Measurements from ENCODE around the gene NTSR1. TPM values are rescaled to one million over a fixed set of nuclear protein-coding genes. Genes with fewer than 3 reads are reported as not detected.
A peak's percentile ranks its signal among the peaks of the same experiment; 100 is the strongest.

The NTSR1 gene
- total and polyA plus RNA-seq, 2 of the 13 experiments (the other 11 are each of a cell fraction or from before 2014, with no cell fraction given) = 0.09 to 0.12 TPM

DNA sequence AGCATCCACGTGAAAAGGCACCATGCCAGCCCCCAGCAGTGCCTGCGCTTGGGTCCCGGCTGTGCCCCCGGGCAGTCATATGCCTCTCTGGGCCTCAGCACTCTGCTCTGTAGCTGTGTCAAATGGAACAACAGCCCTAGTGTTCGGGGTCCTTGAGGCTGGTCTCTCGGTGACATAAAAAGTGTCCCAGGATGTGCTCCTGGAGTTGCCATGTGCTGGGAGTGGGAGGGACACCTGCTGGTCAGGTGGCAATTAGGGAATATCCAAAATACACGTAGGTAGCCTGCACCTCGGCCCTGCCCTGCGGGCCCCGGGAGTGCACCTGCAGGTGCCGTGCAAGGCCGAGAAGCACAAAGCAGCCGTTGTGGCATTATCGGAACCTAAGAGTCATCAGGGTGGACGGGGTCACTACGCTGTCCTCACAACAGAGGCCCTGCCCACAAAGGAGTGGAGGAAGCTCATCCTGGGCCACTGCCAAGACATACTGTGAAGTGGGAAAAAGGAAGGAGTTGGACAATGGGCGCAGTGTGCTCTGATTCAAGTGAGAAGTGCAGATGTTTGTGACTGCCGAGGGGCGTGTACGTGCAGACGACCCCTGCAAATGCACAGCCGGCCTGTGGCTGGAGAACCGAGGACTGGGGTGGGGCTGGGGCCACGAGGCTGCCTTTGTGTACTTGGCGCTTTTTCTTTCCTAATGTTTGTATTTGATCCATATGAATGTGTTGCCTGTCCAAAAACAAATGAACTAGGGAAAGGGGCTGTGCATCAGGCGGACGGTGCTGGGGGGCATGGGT lies 41.7 kb upstream of the NTSR1 start (continued):
- TF ChIP-seq, protein P1, sequence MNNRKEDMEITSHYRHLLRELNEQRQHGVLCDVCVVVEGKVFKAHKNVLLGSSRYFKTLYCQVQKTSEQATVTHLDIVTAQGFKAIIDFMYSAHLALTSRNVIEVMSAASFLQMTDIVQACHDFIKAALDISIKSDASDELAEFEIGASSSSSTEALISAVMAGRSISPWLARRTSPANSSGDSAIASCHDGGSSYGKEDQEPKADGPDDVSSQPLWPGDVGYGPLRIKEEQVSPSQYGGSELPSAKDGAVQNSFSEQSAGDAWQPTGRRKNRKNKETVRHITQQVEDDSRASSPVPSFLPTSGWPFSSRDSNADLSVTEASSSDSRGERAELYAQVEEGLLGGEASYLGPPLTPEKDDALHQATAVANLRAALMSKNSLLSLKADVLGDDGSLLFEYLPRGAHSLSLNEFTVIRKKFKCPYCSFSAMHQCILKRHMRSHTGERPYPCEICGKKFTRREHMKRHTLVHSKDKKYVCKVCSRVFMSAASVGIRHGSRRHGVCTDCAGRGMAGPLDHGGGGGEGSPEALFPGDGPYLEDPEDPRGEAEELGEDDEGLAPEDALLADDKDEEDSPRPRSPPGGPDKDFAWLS (CRISPR knock-in tag; IDR thresholded peaks at IDR 0.05; ENCODE audit: borderline replicate concordance) = no peak; the same call in 1 of the 2 replicates
- TF ChIP-seq NR1H2 (CRISPR knock-in tag; IDR thresholded peaks at IDR 0.05; ENCODE audit: borderline replicate concordance, low read depth) = no peak
- TF ChIP-seq, protein P2, sequence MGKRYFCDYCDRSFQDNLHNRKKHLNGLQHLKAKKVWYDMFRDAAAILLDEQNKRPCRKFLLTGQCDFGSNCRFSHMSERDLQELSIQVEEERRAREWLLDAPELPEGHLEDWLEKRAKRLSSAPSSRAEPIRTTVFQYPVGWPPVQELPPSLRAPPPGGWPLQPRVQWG (CRISPR knock-in tag; IDR thresholded peaks at IDR 0.05; ENCODE audit: borderline replicate concordance, low read depth) = no peak
- TF ChIP-seq TEAD3 (CRISPR knock-in tag; optimal IDR thresholded peaks at IDR 0.05; ENCODE audit: borderline replicate concordance) = peak; percentile 76
- peak; percentile 98 for TF ChIP-seq ZBTB42 (CRISPR knock-in tag; IDR thresholded peaks at IDR 0.05)
- peak; percentile 68 for TF ChIP-seq CBX1 (IDR thresholded peaks at IDR 0.05; ENCODE audit: low read depth)
- peak; percentile 34 for TF ChIP-seq PTBP1 (IDR thresholded peaks at IDR 0.05; ENCODE audit: low read depth, low read length, poor library complexity, severe bottlenecking)
- TF ChIP-seq, protein P3, sequence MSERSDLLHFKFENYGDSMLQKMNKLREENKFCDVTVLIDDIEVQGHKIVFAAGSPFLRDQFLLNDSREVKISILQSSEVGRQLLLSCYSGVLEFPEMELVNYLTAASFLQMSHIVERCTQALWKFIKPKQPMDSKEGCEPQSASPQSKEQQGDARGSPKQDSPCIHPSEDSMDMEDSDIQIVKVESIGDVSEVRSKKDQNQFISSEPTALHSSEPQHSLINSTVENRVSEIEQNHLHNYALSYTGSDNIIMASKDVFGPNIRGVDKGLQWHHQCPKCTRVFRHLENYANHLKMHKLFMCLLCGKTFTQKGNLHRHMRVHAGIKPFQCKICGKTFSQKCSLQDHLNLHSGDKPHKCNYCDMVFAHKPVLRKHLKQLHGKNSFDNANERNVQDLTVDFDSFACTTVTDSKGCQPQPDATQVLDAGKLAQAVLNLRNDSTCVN (CRISPR knock-in tag; IDR thresholded peaks at IDR 0.05; ENCODE audit: borderline replicate concordance) = no peak; the same call in 1 of the 2 replicates
- TF ChIP-seq NAIF1 (CRISPR knock-in tag; IDR thresholded peaks at IDR 0.05; ENCODE audit: borderline replicate concordance) = no peak; the same call in 1 of the 2 replicates
- no peak; the same call in none of the 2 replicates for TF ChIP-seq ZBTB20 (CRISPR knock-in tag; IDR thresholded peaks at IDR 0.05; ENCODE audit: borderline replicate concordance, low read depth)
- peak; percentile 16; the same call in 1 of the 2 replicates for TF ChIP-seq KDM3A (CRISPR knock-in tag; IDR thresholded peaks at IDR 0.05; ENCODE audit: low read depth)
- TF ChIP-seq, protein P4, sequence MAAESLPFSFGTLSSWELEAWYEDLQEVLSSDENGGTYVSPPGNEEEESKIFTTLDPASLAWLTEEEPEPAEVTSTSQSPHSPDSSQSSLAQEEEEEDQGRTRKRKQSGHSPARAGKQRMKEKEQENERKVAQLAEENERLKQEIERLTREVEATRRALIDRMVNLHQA (CRISPR knock-in tag; IDR thresholded peaks at IDR 0.05) = no peak
- TF ChIP-seq, protein P5, sequence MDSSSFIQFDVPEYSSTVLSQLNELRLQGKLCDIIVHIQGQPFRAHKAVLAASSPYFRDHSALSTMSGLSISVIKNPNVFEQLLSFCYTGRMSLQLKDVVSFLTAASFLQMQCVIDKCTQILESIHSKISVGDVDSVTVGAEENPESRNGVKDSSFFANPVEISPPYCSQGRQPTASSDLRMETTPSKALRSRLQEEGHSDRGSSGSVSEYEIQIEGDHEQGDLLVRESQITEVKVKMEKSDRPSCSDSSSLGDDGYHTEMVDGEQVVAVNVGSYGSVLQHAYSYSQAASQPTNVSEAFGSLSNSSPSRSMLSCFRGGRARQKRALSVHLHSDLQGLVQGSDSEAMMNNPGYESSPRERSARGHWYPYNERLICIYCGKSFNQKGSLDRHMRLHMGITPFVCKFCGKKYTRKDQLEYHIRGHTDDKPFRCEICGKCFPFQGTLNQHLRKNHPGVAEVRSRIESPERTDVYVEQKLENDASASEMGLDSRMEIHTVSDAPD (CRISPR knock-in tag; IDR thresholded peaks at IDR 0.05) = peak; percentile 98
- TF ChIP-seq HDAC1 (CRISPR knock-in tag; IDR thresholded peaks at IDR 0.05) = peak; percentile 95
- TF ChIP-seq, protein P6, sequence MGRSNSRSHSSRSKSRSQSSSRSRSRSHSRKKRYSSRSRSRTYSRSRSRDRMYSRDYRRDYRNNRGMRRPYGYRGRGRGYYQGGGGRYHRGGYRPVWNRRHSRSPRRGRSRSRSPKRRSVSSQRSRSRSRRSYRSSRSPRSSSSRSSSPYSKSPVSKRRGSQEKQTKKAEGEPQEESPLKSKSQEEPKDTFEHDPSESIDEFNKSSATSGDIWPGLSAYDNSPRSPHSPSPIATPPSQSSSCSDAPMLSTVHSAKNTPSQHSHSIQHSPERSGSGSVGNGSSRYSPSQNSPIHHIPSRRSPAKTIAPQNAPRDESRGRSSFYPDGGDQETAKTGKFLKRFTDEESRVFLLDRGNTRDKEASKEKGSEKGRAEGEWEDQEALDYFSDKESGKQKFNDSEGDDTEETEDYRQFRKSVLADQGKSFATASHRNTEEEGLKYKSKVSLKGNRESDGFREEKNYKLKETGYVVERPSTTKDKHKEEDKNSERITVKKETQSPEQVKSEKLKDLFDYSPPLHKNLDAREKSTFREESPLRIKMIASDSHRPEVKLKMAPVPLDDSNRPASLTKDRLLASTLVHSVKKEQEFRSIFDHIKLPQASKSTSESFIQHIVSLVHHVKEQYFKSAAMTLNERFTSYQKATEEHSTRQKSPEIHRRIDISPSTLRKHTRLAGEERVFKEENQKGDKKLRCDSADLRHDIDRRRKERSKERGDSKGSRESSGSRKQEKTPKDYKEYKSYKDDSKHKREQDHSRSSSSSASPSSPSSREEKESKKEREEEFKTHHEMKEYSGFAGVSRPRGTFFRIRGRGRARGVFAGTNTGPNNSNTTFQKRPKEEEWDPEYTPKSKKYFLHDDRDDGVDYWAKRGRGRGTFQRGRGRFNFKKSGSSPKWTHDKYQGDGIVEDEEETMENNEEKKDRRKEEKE (IDR thresholded peaks at IDR 0.05) = no peak
- TF ChIP-seq, protein P7, sequence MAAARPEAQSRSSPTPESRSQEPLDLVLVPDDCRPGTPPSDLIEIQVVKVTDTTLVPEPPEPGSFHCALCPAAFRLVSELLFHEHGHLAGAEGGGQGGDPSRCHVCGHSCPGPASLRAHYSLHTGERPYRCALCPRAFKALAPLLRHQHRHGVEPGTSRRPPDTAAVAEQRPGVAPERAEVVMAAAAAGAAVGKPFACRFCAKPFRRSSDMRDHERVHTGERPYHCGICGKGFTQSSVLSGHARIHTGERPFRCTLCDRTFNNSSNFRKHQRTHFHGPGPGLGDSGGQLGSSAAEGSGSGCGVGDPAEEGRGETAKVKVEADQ (CRISPR knock-in tag; IDR thresholded peaks at IDR 0.05; ENCODE audit: borderline replicate concordance) = peak; percentile 40; the same call in 1 of the 2 replicates
- TF ChIP-seq ARHGAP35 (CRISPR knock-in tag; IDR thresholded peaks at IDR 0.05; ENCODE audit: borderline replicate concordance) = no peak; the same call in 1 of the 2 replicates
- TF ChIP-seq TEAD2 (CRISPR knock-in tag; IDR thresholded peaks at IDR 0.05) = no peak; the same call in 1 of the 2 replicates
- peak; percentile 97 for TF ChIP-seq GATAD2A (CRISPR knock-in tag; IDR thresholded peaks at IDR 0.05)
